ENCODE results near the gene RPL13. TPM values are rescaled to one million over a fixed set of nuclear protein-coding genes. Genes with fewer than 3 reads are reported as not detected.

RPL13 gene
- total and polyA plus RNA-seq, 2 of the 8 experiments (the other 6 are each of a cell fraction or from before 2014, with no cell fraction given) = 2,162 to 7,384 TPM

DNA sequence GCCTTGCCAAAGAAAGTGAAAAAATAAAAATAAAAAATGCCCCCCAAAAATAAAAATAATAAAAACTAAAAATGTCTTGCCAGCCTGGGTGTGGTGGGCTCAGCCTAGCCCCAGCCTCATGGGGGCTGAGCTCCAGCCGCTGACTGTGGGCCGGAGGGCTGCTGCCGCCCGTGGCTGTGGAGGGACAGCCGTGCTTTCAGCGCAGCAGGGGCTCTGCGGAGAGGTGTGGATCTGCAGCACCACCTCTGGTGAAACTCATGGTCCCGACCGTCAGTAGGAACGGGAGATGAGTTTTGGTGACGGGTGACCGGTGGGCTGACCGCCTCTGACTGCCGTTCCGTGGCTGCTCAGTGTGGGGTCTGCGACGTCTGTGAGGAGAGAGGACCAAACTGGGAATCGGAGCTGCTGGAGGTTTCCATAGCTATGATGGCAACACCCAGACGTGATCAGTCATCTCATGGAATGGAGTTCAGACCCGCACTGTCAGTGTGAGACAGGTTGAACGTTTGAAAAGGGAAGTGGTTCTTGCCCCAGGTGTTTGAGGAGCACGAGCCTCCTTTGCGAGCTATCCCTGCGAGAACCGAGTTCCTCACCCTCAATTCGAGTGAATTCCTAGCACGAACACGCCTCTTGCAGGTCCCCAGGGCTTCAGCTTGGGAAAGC is 12.0 kb upstream of the RPL13 start:
- Histone ChIP-seq H2BK120ac (replicated peaks; ENCODE audit: low read depth, low read length) (no peak overlapping the region), H3K9ac (replicated peaks in 1 of 4; ENCODE audit: extremely low read depth in 1 of 4, low read depth in 3 of 4, low read length in 3 of 4) (no peak overlapping the region), H3K79me1 (ENCODE audit: low read depth, low read length) (no peaks in the 10 kb centered on the region; the same call in 1 of the 2 replicates), H3K27me3 (replicated peaks in 1 of 4; ENCODE audit: control insufficient read depth in 3 of 4, extremely low read depth in 1 of 4, insufficient read depth in 3 of 4, low read length in 3 of 4) (no peaks in the 10 kb centered on the region), H3K4ac (replicated peaks; ENCODE audit: insufficient read length, low read depth, low read length) (no peak overlapping the region), H3K23ac (ENCODE audit: insufficient read length) (no peak overlapping the region), H3K56ac (replicated peaks; ENCODE audit: insufficient read length, low read depth, low read length) (no peak overlapping the region), H2BK5ac (ENCODE audit: low read depth, low read length) (no peak overlapping the region), H4K91ac (replicated peaks; ENCODE audit: insufficient read length, low read length) (no peak overlapping the region), H3K27ac (ENCODE audit: low read depth, low read length) (no peak overlapping the region), H3K18ac (ENCODE audit: extremely low read depth, low read length) (no peak overlapping the region), H4K8ac (ENCODE audit: extremely low read depth, insufficient read depth, low read length) (peak overlapping the region; percentile 68; the same call in 1 of the 2 replicates), H4K20me1 (replicated peaks in 1 of 2; ENCODE audit: control insufficient read depth in 1 of 2, insufficient read depth in 2 of 2, low read length in 2 of 2) (peaks cover 0 to 13% of the 10 kb centered on the region in 2 experiments), H2AK5ac (ENCODE audit: low read depth, low read length) (no peak overlapping the region), H3K14ac (ENCODE audit: insufficient read length) (no peak overlapping the region), H3K4me2 (ENCODE audit: insufficient read depth in 1 of 2, low read depth in 2 of 2, low read length in 2 of 2) (no peak overlapping the region), H3K9me3 (ENCODE audit: insufficient read depth in 2 of 2, low read depth in 1 of 2, low read length in 1 of 2) (no peaks in the 10 kb centered on the region), H2BK20ac (ENCODE audit: low read length) (no peak overlapping the region), H2BK15ac (ENCODE audit: low read length) (no peak overlapping the region), H2AFZ (ENCODE audit: low read length) (no peak overlapping the region), H3K4me1 (replicated peaks in 1 of 4; ENCODE audit: control insufficient read depth in 3 of 4, insufficient read depth in 4 of 4, low read length in 3 of 4) (no peaks in the 10 kb centered on the region), H3K79me2 (ENCODE audit: control insufficient read depth in 1 of 2, insufficient read depth in 2 of 2, low read length in 2 of 2) (no peaks in the 10 kb centered on the region), H3K4me3 (ENCODE audit: extremely low read depth in 1 of 4, insufficient read depth in 2 of 4, low read depth in 3 of 4, low read length in 4 of 4) (no peak overlapping the region), H2BK12ac (ENCODE audit: low read depth, low read length) (no peak overlapping the region), H3K23me2 (ENCODE audit: low read depth, low read length) (no peaks in the 10 kb centered on the region), H3K36me3 (ENCODE audit: control insufficient read depth in 2 of 4, insufficient read depth in 4 of 4, low read length in 3 of 4) (peaks cover 14 to 48% (median 32%) of the 10 kb centered on the region in 4 experiments), H4K5ac (ENCODE audit: insufficient read length, low read depth, low read length) (no peak overlapping the region)
- POLR2A ChIA-PET (ENCODE audit: partially characterized antibody) = interaction anchor here (1.0 to 6.5 kb wide), 5 partner anchors 9 to 276 kb away, joined by 3 to 63 read pairs (median 8); no protein-coding TSS in a partner anchor
- peak in 1 of 2 experiments; percentile 12; a peak in 1 of 4 replicates for TF ChIP-seq RAD21 (IDR thresholded peaks at IDR 0.05 in 1 of 2, conservative IDR thresholded peaks at IDR 0.05 in 1 of 2; ENCODE audit: low read depth in 2 of 2, low read length in 2 of 2)
- no peak for TF ChIP-seq CEBPB (IDR thresholded peaks at IDR 0.05; ENCODE audit: low read depth, low read length)
- TF ChIP-seq GABPA (IDR thresholded peaks at IDR 0.05; ENCODE audit: borderline replicate concordance, insufficient read depth, low read length) = no peak
- DNase-seq (ENCODE audit: low read depth in 1 of 2, low spot score in 2 of 2) (no peak), FAIRE-seq (no peak)
- 95% methylated on average over 27 of the region's 28 CpGs; no CpG with 5 or more reads in 1 of the 2 experiments for WGBS, 2 experiments (ENCODE audit: extremely low coverage in 1 of 2, insufficient coverage in 1 of 2, insufficient read length in 1 of 2, insufficient replicate concordance in 2 of 2, low coverage in 1 of 2, low lambda C conversion rate in 2 of 2, missing lambda C conversion rate in 1 of 2)
- CTCF ChIA-PET (ENCODE audit: partially characterized antibody) = interaction anchor here (1.0 to 2.5 kb wide), 7 partner anchors 10 to 101 kb away, joined by 3 to 15 read pairs (median 4); no protein-coding TSS in a partner anchor

Data from H1 (cell line).